GM20000 (cell line): ENCODE results near the gene DOCK6.

Experiments
- DNase-seq: peaks from one replicate; pipeline ENCODE4 v3.0.0; 2012; ENCODE audit warnings: low spot score
- CTCF ChIP-seq: IDR thresholded peaks from 2 replicates; pipeline ENCODE4 v1.5.1; 2012; ENCODE audit warnings: mild to moderate bottlenecking, control low read depth; ENCODE audit errors: extremely low read depth, missing control alignments

DOCK6 gene

GRCh38 chr19:11295180-11295579, 32.9 kb upstream of the DOCK6 start:
- TF ChIP-seq CTCF = no peak
- no peak for DNase-seq

- peak; percentile 90 for DNase-seq
- peak; percentile 98 for TF ChIP-seq CTCF
Measured at GRCh38 chr19:11293433-11294389, 31.4 kb upstream of the DOCK6 start.

- DNase-seq = no peak
- no peak for TF ChIP-seq CTCF
Measured at GRCh38 chr19:11291991-11292390, 29.7 kb upstream of the DOCK6 start.

GRCh38 chr19:11291415-11291814, 29.1 kb upstream of the DOCK6 start:
- DNase-seq = no peak
- TF ChIP-seq CTCF = no peak

GRCh38 chr19:11290256-11290655, 27.9 kb upstream of the DOCK6 start:
- TF ChIP-seq CTCF = no peak

GRCh38 chr19:11288349-11288748, 26.0 kb upstream of the DOCK6 start:
- no peak for TF ChIP-seq CTCF
- DNase-seq = no peak

More at GRCh38 chr19:11290256-11290655, 27.9 kb upstream of the DOCK6 start:
- no peak for DNase-seq

GRCh38 chr19:11286312-11286974, 24.1 kb upstream of the DOCK6 start:
- DNase-seq = no peak
- TF ChIP-seq CTCF = no peak
